Lower leg skin (tissue), 4 donors: Measurements from ENCODE around the gene OVOL3. TPM values are rescaled to one million over a fixed set of nuclear protein-coding genes. Genes with fewer than 3 reads are reported as not detected.

Source experiments
- DNase-seq, 2 donors: peaks; one replicate each; pipeline ENCODE4 v3.0.0-alpha.2; 2019; ENCODE audit warnings: low spot score in 2 of 2
- H3K4me3 ChIP-seq: fragments of 200-600 bp; sonication (generic); 2 replicates; pipeline ENCODE4 v1.5.1; 2017; ENCODE audit warnings: mild to moderate bottlenecking, low read depth; ENCODE audit not compliant: poor library complexity, severe bottlenecking
- POLR2A ChIP-seq, 2 donors: fragments of 450-650 bp; IDR thresholded peaks; one replicate each; pipeline ENCODE4 v1.6.1; 2016 to 2017; ENCODE audit warnings: antibody characterized with exemption in 2 of 2, mild to moderate bottlenecking in 1 of 2, moderate library complexity in 1 of 2
- WGBS, 2 donors: methylation state at CpG; one replicate each; pipeline ENCODE4 v1.1.5; 2018; 5-methylcytosine and 5-hydroxymethylcytosine counted together
- intact Hi-C: fragments of 100-400 bp; cut with DNase I; formaldehyde crosslinking; loops from one replicate; pipeline ENCODE4 v1.15.0; 2023; ENCODE audit warnings: low total_unique reads
- total RNA-seq, 4 donors: library from RNA; depleted of rRNA; stranded (reverse); fragments of >200 nt; gene quantifications; one replicate each; pipeline ENCODE4 v1.1.0, GENCODE V29; 2016
- TF ChIP-seq, protein P1 (sequence below), 3 donors: fragments of 450-650 bp; IDR thresholded peaks; one replicate each; pipeline ENCODE4 v1.5.1; 2016; ENCODE audit warnings: antibody characterized with exemption in 3 of 3, mild to moderate bottlenecking in 3 of 3, moderate library complexity in 2 of 3

The OVOL3 gene
- total RNA-seq, 4 donors from 2014 or later, result not detected

DNA sequence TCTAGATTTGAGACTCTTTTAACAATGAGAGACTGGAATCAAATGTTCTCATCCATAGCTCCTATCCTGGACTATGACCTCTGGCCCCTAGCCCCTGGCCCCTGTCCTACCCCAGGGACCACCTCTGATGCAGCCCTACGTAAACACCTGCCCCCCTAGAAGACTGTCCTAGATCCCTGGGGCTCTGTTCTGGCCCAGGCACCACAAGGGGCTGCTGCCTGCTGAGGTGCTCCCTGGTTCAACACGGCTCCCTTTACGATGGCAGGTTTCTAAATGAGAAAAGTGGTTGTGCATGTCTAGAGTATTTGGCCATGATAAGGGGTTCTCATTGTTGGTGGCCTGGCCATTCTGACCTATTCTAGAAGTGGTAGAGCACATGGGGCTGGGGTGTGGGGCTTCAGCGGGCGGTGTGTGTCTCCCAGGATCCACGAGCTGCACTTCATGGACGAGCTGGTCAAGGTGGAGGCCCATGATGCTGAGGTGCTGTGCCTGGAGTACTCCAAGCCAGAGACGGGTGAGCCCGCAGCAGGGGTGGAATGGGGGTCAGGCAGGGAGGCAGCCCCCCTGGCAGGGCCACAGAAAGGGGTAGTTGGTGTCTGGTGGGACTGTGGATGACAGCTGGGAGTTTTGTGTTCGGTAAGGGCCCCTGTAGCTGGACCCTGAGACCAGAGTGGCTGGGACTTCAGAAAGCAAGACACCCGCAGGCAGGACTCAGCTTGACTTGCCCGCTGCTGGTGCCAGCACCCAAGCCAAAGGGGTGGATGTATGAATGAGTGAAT, 26.5 kb upstream of the OVOL3 start:
- no peak for TF ChIP-seq POLR2A (IDR thresholded peaks at IDR 0.05)
- TF ChIP-seq, protein P1, sequence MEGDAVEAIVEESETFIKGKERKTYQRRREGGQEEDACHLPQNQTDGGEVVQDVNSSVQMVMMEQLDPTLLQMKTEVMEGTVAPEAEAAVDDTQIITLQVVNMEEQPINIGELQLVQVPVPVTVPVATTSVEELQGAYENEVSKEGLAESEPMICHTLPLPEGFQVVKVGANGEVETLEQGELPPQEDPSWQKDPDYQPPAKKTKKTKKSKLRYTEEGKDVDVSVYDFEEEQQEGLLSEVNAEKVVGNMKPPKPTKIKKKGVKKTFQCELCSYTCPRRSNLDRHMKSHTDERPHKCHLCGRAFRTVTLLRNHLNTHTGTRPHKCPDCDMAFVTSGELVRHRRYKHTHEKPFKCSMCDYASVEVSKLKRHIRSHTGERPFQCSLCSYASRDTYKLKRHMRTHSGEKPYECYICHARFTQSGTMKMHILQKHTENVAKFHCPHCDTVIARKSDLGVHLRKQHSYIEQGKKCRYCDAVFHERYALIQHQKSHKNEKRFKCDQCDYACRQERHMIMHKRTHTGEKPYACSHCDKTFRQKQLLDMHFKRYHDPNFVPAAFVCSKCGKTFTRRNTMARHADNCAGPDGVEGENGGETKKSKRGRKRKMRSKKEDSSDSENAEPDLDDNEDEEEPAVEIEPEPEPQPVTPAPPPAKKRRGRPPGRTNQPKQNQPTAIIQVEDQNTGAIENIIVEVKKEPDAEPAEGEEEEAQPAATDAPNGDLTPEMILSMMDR (IDR thresholded peaks at IDR 0.05), result no peak
- H3K4me3 ChIP-seq, result no peak overlapping the region
- intact Hi-C loops, result no loop called here
- WGBS, 2 donors, result 91 to 98% methylated on average over 12 of the region's 12 CpGs
- no peak for DNase-seq

DNA sequence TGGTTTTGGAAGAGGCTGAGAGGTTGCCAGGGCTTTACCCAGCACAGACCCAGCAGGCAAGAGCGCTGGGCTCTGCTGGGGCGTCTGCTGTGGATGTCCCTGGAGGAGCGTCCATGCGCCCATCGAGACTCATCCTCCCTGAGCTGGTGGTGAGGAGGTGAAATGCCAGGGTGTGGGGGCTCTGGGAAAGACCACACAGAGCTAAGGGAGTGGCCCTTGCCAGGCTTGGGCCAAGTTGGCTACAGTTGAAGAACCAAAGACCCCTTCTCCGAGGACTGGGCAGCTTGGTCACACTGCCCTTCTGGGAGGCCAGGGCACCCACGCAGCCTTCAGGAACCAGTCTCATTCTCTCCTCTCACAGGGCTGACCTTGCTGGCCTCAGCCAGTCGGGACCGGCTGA, 24.6 kb upstream of the OVOL3 start:
- intact Hi-C loops, result no loop called here
- no peak overlapping the region for H3K4me3 ChIP-seq
- 95 to 99% methylated on average over 9 of the region's 9 CpGs for WGBS, 2 donors
- DNase-seq, result no peak
- TF ChIP-seq, protein P1 (IDR thresholded peaks at IDR 0.05), result no peak
- no peak for TF ChIP-seq POLR2A (IDR thresholded peaks at IDR 0.05)

DNA sequence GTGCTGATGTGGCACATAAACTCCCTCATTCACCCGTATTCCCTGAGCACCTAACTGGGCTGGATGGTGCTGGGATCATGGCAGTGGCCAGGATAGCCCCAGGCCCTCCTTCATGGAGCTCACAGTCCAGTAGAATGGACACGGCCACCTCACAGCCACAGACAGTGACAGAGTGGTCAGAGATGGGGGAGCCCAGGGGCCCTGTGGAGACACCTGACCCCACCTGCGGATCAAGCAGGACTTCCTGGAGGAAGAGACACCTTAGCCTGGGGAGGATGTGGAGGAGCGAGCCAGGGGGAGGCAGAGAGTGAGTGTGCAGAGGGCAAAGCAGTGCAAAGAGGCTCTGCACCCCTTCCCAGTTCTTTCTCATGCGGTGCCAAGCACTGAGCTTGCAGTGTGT, 21.1 kb upstream of the OVOL3 start:
- 94 to 98% methylated on average over 5 of the region's 5 CpGs for WGBS, 2 donors
- TF ChIP-seq, protein P1 (IDR thresholded peaks at IDR 0.05), result no peak
- no peak for TF ChIP-seq POLR2A (IDR thresholded peaks at IDR 0.05)
- no peak for DNase-seq
- H3K4me3 ChIP-seq, result no peak overlapping the region
- intact Hi-C loops, result no loop called here

DNA sequence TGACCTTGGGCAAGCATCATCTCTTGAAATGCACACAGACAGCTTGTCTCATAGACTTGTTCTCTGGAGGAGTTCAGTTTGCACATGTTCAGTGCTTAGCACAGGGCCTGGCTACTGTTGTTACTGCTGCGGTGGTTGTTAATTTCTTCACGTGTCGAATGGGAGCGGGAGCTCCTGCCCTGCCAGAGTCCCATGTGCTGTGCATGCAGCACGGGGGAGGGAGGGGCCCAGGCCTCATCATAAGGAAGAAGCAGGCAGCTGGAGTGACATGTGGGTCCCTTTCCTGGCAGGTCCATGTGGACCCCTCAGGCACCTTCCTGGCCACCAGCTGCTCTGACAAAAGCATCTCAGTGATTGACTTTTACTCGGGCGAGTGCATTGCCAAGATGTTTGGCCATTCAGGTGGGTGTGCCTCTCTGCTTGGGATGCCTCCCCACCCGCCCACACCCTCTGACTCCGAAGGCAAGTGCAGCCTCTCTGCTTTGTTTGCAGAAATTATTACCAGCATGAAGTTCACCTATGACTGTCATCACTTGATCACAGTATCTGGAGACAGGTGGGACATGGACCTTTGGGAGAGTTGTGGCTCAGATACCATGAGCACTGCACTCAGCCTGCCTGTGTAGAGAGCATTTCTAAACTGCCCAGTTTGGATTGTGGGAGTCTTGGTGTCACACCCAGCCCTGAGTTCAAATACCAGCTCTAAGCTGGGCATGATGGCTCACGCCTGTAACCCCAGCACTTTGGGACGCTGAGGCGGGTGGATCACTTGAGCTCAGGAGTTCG, 19.8 kb upstream of the OVOL3 start:
- DNase-seq, result no peak
- intact Hi-C loops, result no loop called here
- no peak overlapping the region for H3K4me3 ChIP-seq
- TF ChIP-seq, protein P1 (IDR thresholded peaks at IDR 0.05), result no peak
- TF ChIP-seq POLR2A (IDR thresholded peaks at IDR 0.05), result no peak
- 60 to 79% methylated on average over 13 of the region's 13 CpGs for WGBS, 2 donors

DNA sequence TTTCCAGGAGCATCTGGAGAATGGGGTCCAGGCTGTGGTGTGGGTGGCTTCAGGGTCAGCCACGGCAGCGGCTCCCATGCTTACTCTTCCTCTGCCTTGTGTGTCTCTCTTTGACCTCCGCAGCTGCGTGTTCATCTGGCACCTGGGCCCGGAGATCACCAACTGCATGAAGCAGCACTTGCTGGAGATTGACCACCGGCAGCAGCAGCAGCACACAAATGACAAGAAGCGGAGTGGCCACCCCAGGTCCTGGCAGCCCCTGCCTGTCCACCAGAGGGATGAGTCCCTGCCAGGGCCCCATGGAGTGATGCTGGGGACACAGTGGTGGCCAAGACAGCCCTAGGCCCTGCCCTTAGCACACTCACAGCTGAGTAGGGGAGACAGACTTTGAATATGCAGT, 18.4 kb upstream of the OVOL3 start:
- intact Hi-C loops, result no loop called here
- H3K4me3 ChIP-seq, result no peak overlapping the region
- WGBS, 2 donors, result 100% methylated on average over 2 to 3 of the region's 7 CpGs
- TF ChIP-seq, protein P1 (IDR thresholded peaks at IDR 0.05), result no peak
- no peak for TF ChIP-seq POLR2A (IDR thresholded peaks at IDR 0.05)
- DNase-seq, result no peak
